Neural progenitor cell (in vitro differentiated cells): ENCODE results near the gene NXF1.
A peak's percentile ranks its signal among the peaks of the same experiment; 100 is the strongest.

Source experiments
- CTCF ChIP-seq: fragments of 200-600 bp; sonication (generic); IDR thresholded peaks from 2 replicates; pipeline ENCODE4 v1.5.1; 2017; ENCODE audit warnings: antibody characterized with exemption, mild to moderate bottlenecking
- EZH2 ChIP-seq: fragments of 200-600 bp; sonication (generic); IDR thresholded peaks from 2 replicates; pipeline ENCODE4 v1.6.1; 2017; ENCODE audit warnings: antibody characterized with exemption, mild to moderate bottlenecking, moderate library complexity
- EZH2phosphoT487 ChIP-seq: fragments of 200-600 bp; sonication (generic); IDR thresholded peaks from 2 replicates; pipeline ENCODE4 v1.6.1; 2017; ENCODE audit warnings: antibody characterized with exemption

GRCh38 chr11:62770778-62771143 is 34.5 kb downstream of the NXF1 start:
- TF ChIP-seq EZH2 (peak; percentile 38), CTCF (no peak), EZH2phosphoT487 (no peak)
